GM21576 (cell line): ENCODE data around the gene GRID1.

Experiments used
- ATAC-seq: cut with Tn5 transposase; IDR thresholded peaks from one replicate; pipeline ENCODE4 v1.9.1; 2021; ENCODE audit warnings: mild to moderate bottlenecking, moderate library complexity; ENCODE audit not compliant: unreplicated experiment

GRID1 gene

DNA sequence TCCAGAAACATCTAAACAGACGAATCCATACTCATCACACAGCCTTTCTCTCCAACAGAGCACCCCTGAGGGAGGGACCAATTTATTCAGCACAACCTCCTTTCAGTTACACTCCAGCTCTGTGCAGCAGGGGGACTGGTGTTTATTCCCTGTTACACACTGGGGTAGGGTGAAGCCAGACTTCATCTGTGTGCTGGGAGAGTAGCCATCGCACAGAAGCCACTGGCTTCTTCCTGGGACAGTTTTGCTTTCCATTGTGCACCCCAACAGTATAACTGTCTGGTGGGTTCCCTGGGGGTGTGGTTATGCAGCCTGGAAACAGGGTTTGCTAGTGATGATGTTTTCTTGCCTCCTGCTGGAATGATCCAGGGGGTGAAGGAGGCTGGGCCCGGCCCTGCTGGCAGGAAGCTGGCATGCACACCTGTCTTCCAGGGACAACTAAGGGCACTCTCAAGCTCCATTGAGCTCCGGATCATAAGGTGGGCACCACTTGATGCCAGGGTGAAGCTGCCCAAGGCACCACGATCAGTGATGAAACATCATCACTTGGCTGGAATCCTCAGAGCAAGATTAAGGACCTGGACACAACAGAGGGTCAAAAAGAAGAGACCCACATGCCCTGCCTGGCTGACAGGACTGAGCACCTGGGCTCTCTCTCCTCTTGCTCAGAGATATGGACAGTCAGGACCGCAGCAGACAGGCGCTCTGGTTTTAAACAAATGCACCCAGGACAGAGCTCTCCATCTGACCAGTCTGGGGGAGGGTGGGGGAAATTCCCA is 293.2 kb downstream of the GRID1 start:
- no peak for ATAC-seq

DNA sequence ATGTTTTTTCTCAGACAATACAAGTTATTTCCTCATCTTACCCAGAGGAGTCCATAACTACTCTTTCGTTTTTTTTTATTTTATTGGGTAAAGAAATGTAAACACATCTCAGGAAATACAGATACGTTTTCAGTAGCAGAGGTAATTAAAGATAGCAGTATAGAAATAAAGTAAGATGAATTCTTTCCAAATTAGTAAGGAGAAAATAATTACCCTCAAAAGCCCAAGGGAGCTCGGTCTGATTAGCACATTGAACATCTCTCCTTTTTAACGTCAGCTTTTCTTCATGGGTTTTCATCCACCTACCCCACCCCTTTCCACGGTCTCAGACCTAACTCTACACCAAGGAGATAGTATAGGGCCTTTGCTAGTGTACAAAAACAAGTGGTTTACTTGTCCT is 294.2 kb downstream of the GRID1 start:
- ATAC-seq: no peak

DNA sequence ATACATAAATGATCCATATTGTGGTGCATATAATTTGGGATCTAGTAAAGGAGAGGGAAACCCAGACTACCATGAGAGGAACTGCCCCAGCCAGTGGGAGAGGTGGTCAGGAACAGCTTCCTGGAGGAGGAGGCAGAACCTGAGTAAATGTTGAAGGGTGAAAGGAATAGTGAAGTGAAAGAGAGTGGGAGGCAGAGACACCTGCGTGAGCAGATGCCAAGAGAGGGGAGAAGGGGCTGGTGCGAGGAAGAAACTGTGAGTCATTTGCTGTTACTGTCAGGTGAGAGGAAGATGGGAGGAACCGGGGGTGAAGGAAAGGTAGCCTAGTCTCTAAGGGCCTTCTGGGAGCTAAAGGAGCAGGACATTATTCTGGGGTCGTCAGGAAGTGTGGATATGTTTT is 294.8 kb downstream of the GRID1 start:
- ATAC-seq: no peak

DNA sequence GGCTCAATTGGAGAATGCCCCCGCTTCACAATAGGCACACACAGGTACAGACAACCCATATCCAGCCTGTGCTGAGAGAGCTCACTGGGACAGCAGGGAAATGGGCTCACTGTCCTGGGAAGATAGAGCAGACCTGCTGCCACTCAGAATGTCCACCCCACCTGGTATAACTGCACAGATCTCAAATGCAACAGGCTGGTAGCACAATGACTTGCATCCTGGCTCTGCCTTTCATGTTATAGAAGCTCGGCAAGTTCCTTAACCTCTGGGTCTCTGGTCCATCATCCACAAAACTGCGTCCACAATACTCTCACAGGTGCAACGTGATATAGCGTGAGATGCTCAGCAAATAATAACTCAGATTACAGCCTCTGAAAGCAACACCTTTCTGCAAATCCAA is 295.4 kb downstream of the GRID1 start:
- no peak for ATAC-seq

DNA sequence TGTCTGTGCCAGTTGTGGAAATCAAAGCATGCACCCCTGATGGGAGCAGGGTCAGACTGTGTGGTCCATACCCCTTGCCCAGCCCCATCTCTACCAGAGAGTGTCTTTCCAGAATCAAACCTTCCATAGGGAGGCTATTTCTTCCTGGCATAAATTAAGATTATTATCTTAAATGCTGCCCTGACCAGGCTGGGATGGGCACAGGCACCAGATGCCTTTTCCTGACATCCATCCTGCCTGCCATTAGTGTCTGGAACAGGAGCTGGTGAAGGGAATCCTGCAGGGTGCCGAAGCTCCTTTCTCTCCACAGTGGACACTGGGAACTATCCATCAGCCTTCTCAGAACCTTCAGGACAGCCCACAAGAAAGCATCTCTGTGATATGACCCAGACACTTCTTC is 296.3 kb downstream of the GRID1 start:
- ATAC-seq: no peak

DNA sequence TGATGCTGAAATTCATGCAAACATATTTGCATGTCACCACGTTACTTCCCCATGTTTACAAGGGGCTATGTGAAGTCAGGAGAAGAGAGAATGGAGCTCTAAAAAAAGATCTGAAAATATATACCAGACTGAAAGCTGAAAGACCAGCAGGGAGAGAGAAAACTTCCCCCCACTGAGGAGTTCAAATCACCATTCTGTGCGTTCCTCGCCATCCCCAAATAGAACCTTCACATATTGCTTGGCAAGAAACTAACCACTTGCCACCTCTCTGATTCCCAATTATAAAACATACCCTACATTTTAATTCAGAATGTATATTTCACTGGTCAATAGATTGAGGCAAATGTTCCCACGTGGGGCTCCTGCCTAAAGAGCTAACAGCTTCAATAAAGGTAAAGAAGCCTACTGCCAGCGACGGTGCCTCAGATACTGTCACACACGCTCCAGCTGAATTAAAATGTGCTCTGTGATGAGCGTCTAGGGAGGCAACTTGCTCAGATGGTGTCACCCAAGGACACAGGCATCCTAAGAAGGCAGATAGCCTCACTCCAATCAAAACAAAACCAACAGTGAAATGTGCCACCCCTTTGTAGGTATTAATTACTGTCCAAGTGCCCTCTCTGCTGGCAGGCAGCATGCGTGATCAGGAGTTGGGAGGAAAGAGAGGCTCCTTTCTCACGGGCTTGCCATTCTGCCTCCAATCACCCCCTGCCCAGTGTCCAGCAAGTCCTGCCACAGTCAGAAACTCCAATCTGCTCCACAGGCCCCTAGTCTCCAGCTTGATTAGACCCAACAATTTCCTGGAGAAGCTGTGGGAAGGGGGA is 298.2 kb downstream of the GRID1 start:
- no peak for ATAC-seq

DNA sequence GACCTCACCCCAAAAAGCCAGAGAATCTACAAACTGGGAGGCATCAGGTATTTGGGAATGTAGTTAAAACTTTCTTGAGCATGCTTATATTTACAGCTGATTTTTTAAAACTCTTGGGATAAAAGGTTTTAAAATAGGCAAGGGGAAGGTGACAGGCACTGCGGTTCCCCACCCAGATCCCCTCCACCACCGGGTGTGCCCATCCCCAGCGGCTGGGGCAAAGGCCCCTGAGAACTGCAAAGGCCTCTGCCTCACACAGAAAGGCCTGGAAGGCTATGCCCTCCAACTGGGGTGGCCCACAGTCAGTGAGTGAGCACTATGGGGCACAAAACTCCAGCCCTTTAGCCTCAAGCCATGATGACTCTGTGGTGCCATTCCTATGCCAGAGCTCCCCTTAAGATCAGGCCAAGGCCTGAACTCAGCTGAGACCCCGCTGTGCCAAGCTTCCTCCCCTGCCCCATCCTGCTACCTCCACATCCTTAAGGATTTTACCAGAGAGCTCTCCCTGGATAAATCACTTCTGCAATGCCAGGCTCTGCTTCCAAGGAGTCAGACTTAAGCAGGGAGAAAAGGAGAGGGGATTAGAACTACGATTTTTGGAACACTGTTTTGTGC is 299.1 kb downstream of the GRID1 start:
- no peak for ATAC-seq

DNA sequence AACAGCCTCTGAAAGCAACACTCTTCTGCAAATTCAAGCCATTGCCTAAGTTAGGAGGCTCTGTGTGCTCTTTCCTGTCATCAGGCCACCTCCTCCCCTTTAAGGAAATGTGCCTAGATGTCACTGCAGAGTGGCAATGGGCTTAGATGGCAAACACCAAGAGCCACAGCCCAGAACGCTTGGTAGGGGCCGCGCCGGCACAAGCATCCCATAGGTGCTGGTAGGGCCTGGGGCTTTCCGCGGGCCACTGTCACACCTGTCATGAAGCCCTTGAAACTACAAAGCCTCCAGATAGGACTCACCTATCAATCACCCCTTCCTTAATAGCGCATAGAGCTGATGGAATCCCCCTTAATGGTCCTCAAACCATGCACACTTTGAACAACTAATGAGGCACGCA is 299.9 kb downstream of the GRID1 start:
- ATAC-seq: no peak

DNA sequence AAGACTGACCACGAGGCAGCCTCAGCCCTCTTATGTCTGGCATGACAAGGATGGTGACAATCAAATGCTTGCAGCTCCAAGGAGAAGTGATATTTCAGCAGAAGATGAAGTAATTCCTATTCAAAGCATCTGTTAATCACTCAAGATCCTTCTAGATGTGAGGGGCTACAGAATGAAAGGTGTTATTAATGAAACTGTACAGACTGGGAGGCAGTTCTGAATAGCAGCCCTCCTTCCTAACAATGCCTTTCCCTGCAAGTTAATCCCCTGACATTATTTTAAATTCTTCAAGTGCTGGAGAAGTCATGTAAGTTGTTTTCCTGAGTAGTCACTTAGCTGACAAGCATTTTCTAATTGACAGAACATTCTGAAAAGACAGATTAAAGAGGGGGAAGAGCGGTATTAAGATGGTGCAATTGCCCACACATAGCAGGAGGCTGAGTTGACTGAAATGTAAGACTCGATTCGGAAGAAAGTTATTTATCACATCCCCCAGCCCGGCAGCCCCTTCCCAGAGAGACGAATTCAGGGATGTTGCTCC is 300.8 kb downstream of the GRID1 start:
- no peak for ATAC-seq

DNA sequence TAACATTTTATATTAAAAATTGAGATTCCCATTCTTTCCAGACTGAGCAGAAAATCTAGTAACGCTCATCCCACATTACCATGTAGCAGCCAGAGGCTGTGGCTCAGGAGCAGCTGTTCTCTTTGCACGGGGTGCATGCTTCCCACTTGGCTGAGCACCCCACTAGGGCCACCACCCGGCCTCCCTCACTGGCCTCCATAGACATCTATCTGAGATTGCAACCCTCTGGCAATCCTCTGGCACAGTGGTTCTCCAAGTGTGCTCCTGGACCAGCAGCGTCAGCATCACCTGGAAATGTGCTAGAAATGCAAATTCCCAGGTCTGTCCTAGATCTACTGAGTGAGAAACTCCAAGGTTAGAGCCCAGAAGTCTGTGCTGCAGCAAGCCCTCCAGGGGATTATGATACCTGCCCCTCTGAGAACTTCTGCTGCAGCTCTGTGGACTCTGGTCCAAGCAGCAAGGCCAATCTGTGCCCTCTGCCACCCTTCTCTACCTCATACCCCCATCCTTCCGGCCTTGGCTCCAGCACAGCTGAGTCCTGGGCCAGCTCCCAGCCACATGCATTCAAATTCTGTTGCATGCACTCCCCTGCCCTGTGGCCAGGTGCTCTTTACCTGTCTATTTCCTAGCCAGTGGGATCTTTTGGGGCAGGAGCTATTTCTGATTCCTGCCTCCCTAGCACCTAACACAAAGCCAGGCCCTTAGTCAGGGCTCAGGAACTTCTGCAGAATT is 301.5 kb downstream of the GRID1 start:
- no peak for ATAC-seq

DNA sequence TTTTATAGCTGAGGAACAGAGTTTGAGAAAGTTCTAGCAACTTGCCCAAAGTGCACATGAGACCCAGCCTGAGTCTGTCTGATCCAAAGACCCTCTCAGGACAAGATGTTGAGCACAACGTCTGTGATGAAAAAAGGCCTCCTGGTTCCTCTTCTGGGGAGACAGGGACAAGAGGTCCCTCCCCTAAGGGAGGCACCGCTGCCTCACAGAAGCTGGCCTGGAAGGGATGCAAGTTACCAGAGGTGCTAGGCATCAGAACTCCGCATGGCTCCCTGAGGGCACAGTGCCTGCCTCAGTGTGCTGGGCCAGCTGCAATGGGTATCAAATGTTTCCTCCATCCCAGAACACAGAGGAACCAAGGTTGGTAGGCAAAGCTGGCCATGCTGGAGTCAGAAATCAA is 302.4 kb downstream of the GRID1 start:
- ATAC-seq: no peak

DNA sequence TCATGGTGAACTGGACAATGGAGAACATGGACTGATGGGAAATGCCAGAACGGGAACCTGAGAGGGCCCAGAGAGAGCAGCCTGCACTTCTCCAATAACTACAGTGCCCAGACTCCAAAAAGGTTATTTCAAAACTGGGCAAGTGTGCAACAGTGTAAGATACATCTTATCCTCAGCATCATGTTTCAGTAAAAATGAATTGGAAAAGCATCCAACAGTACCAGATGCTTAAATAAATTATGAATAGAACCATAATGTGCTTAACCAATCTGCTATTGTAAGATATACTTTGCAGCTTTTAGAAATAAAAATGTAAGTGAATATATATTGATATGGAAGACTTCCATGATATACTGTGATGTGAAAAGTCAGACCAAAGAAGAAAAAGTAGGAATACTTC is 303.3 kb downstream of the GRID1 start:
- ATAC-seq: no peak

DNA sequence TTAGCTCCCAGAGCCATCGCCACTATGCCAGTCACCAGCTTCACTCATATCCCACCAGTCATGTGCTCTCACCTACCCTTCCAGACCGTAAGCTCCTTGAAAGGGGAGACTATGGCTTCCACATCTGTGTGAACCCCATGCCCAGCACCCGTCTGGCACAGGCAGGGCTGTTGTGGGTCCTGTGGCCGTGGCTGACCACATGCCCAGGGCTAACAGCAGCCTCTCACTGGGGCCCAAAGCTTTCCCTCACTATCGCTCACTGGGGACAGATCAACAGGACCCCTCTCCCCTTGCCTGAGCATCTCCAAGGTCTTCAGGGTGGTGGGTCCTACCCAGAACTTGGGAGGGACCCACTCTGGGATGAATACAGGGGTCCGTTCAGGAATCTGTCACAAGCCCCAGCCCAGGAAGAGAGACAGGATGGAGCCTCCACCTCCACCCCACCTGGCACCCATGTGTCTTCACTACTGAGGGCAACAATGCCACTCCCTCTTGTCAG is 303.9 kb downstream of the GRID1 start:
- no peak for ATAC-seq

DNA sequence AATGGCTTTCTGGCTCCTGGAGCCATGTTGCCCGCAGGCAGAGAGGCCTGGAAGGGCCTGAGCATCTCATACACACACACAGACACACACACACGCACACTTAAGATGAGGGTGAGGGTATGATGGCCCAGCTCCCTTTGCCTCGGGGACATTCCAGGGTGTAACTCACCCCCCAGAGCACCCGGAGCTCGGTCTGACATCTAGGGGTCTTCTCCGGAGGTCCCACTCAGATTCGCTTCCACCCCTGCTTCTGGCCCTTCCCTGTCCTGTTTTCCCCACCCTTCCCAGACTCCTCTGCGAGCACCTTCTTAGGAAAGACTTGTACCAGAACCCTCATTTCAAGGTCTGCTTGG is 304.4 kb downstream of the GRID1 start:
- no peak for ATAC-seq

DNA sequence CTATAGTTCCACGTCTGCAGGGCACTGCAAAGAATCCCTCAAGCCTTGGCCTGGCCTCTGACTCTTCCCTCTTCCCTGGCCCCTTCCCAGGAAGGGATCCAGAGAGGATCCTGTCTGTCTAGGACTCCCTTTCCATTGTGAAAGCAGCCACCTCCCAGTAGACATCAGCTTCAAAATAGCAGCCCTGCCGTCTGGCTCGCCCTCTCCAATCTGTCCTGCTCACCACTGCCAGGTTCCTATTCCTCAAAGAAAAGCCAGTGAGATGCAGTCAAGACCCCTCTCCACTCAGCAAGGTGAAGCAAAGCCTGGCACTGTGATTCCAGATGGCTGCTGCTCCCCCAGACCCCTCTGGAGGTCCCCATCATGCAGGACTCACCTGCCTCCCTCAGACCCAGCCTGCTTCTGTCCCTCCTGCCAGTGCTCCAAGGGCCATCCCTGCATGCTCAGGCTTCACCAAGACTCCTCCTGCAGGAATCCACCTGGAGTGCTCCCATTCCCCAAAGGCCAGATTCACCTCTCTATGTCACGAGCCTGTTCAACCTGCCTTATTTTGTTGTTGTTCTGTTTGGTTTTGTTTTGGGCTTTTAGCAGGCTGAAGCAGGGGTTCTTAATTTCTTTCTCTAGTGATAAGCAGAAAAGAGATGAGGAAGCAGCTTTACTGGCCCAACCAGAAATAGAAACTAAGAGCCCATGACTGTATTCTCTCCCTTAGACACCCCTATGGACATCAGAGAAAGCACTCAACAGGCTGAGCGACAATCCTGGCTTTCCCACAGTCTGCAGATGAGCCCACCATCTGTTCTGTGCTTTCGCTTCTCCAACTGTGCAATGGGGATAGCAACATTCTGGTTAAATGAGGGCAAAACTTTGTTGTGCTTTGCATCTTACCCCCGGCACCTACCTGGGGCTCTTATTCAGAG is 305.1 kb downstream of the GRID1 start:
- no peak for ATAC-seq

DNA sequence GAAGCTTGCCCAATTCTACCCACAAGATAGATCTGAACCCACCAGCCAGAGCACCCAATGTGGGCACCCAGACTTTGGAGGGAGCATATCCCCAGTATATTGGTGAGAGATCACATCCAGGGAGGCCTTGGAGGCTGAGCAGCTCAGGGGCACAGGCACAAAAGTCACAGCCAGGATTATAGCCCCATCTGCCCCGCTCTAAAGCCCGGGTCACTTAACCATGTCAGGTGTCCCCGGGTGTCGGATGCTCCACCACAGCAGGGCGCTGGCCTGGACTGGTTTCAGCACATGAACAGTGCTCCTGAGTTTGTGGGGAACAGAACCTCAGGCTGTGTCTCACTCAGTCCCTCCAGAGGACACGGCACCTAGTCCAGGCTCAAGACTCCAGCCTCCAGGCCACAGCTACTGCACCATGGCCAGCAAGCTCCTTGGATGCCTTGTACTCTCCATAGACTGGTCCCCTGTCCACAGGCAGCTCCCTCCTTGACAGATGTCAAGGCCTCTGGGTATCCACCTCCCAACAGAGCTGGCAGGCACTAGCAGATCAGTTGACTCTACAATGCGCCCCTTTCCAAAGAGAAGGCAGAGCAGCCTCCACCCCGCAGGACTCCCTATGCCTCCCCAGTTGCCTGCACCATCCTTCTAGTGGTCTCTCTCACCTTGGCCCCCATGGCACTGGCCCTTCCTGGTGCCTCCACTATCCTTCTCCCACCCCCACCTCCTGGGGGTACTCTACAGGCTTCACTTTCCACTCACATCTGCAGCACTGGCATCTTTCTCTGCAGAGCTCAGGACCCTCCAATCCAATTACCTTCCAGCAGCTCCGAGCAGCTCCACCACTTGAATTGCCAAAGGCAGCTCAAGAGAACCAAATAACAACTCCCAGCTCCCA is 306.0 kb downstream of the GRID1 start:
- no peak for ATAC-seq

DNA sequence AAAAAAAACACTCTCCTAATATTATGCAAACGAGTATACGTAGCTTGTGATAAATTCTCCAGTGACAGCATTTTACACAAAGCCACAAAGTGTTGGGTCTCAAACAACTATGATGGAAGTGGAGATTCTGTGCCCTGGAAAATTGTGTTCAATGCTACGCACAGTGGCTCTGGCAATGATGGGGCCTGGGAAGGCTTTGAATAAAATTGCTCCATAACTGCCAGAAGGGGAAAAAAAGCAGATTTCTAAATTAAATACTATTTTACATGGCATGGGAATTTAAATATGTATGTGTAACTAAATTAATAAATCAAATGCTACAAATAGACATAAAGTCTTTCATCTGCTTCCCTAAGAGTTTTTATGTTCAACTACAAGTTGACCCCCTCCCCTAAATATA is 306.7 kb downstream of the GRID1 start:
- no peak for ATAC-seq

DNA sequence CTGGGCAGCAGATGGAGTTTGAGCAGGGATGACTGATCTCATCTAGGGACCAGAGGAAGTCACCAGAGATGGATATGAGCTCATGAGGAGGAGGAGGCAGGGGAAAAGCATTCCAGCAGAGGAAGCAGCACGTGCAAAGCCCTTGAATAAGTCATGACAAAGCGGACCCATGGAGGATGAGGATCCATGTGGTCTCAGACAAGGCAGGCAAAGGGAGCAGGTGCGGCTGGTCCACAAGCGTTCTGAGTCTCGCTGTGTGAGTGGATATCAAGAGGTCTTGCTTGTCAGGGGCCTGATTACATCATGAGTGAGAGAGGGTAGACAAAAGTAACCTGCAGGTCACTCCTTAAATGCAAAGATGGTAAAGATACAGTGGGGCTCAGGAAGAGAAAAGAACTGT is 307.6 kb downstream of the GRID1 start:
- no peak for ATAC-seq

DNA sequence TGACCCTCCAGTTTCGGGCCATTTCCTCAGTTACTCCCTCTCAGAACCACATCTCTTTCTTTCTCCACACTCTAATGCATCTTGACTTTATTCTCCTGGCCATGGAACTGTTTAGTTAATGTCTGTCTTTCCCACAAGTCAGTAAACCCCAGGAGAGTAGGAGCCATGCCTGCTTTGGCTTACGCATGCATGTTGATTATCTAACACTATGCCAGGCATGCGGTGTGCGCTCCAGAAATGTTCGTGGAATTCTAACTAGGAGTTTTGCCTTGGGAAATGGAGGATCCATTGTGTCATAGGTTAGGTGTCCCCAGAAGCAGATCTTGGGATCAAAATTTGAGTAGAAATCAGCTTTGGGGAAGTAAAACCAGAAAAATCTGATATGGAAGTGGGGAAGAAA is 308.9 kb downstream of the GRID1 start:
- no peak for ATAC-seq
